K562 (cell line): Measurements from ENCODE around the gene SCN4A. TPM values are rescaled to one million over a fixed set of nuclear protein-coding genes. Genes with fewer than 3 reads are reported as not detected.

Experiments
- ATAC-seq: fragments of 200-7000 bp; cut with Tn5 transposase; 3 replicates; pipeline ENCODE4 v1.9.1; 2020; ENCODE audit warnings: moderate library complexity
- BruUV-seq: library from RNA; stranded (reverse); fragments of 400-500 nt; replicated peaks from 2 replicates; lab custom pipeline; 2021; lab: Mats Ljungman, UMichigan
- CTCF ChIA-PET: fragments of 300-600 bp; formaldehyde crosslinking; extraction: SDS; loops from one replicate; lab custom pipeline; 2021; ENCODE audit warnings: low intra/inter-chr PET ratio; lab: Yijun Ruan, JAX
- POLR2A ChIA-PET: fragments of 300-600, 350-650 bp; sonication (Branson Sonifier 250); formaldehyde crosslinking; extraction: SDS; loops from one replicate; lab custom pipeline; 2021; ENCODE audit warnings: antibody characterized with exemption, inconsistent platforms; lab: Yijun Ruan, JAX
- DNase-seq, 4 experiments: peaks; one replicate each; pipeline versions ENCODE4 v3.0.0 to v3.0.0-alpha.2; 2011 to 2018; ENCODE audit warnings: low spot score in 3 of 4, mixed read lengths in 3 of 4; ENCODE audit errors: extremely low read depth in 1 of 4
- FAIRE-seq: peaks from 2 replicates; lab custom pipeline; 2011; peaks lifted over from hg19 to GRCh38; lab: Jason Lieb, UNC
- H2AFZ ChIP-seq: 2 replicates; pipeline ENCODE4 v1.6.0; 2011; ENCODE audit warnings: low read depth, low read length, control low read depth, inconsistent platforms
- H3K27ac ChIP-seq: fragments of 200-600 bp; 3 replicates; pipeline ENCODE4 v1.8.0; 2011; ENCODE audit warnings: low read depth, mild to moderate bottlenecking, control low read depth, inconsistent platforms, low read length, moderate library complexity, mixed read lengths; ENCODE audit errors: extremely low read depth
- H3K27me3 ChIP-seq, 2 experiments: fragments of 300-600 bp in 1 of 2; 2 replicates in 1 of 2; 3 replicates in 1 of 2; pipeline versions ENCODE4 v1.6.0 to v1.8.0; 2011; ENCODE audit warnings: inconsistent platforms in 2 of 2, low read length in 2 of 2, mild to moderate bottlenecking in 1 of 2, mixed read lengths in 1 of 2, moderate library complexity in 1 of 2; ENCODE audit not compliant: control insufficient read depth in 2 of 2, insufficient read depth in 2 of 2
- H3K36me3 ChIP-seq: fragments of 300-600 bp; 3 replicates; pipeline ENCODE4 v1.8.0; 2011; ENCODE audit warnings: mild to moderate bottlenecking, low read length, inconsistent platforms; ENCODE audit not compliant: control insufficient read depth, insufficient read depth
- H3K4me1 ChIP-seq, 2 experiments: fragments of 200-600 bp in 1 of 2; replicated peaks in 1 of 2; 2 replicates in 1 of 2; 3 replicates in 1 of 2; pipeline versions ENCODE4 v1.5.1 to v1.8.0; 2011; ENCODE audit warnings: inconsistent platforms in 2 of 2, low read length in 2 of 2, mild to moderate bottlenecking in 1 of 2, mixed read lengths in 1 of 2, moderate library complexity in 1 of 2; ENCODE audit not compliant: control insufficient read depth in 2 of 2, insufficient read depth in 2 of 2
- H3K4me2 ChIP-seq: 2 replicates; pipeline ENCODE4 v1.6.1; 2011; ENCODE audit warnings: low read length, control low read depth, inconsistent platforms, mixed read lengths; ENCODE audit not compliant: insufficient read depth
- H3K4me3 ChIP-seq: fragments of 200-600 bp; sonication (generic), shearing (Covaris generic); 2 replicates; pipeline ENCODE4 v1.5.1; 2016; ENCODE audit warnings: control low read depth, inconsistent platforms
- H3K79me2 ChIP-seq: fragments of 200-600 bp; 3 replicates; pipeline ENCODE4 v1.8.0; 2011; ENCODE audit warnings: low read length, inconsistent platforms; ENCODE audit not compliant: control insufficient read depth, insufficient read depth
- H3K9ac ChIP-seq, 2 experiments: 2 replicates each; pipeline versions ENCODE4 v1.6.0 to v1.6.1; 2011; ENCODE audit warnings: low read depth in 2 of 2, low read length in 2 of 2, control low read depth in 1 of 2, inconsistent platforms in 1 of 2, mild to moderate bottlenecking in 1 of 2, mixed read lengths in 1 of 2; ENCODE audit not compliant: insufficient read depth in 1 of 2
- H3K9me1 ChIP-seq: one replicate; pipeline ENCODE4 v1.6.0; 2011; ENCODE audit warnings: inconsistent platforms, mild to moderate bottlenecking, low read length, moderate library complexity; ENCODE audit not compliant: control insufficient read depth, insufficient read depth
- H3K9me3 ChIP-seq: replicated peaks from 2 replicates; pipeline ENCODE4 v1.5.1; 2011; ENCODE audit warnings: low read depth, low read length, inconsistent platforms; ENCODE audit not compliant: control insufficient read depth, insufficient read depth
- H4K20me1 ChIP-seq: replicated peaks from 2 replicates; pipeline ENCODE4 v1.6.1; 2011; ENCODE audit warnings: low read length, inconsistent platforms, mixed read lengths; ENCODE audit not compliant: control insufficient read depth, insufficient read depth
- CREB5 ChIP-seq: fragments of 250-450 bp; sonication (Bioruptor Pico); IDR thresholded peaks from 2 replicates; pipeline ENCODE4 v1.5.0; 2020; ENCODE audit warnings: mild to moderate bottlenecking
- FOXJ3 ChIP-seq: sonication (generic); formaldehyde crosslinking; IDR thresholded peaks from 2 replicates; pipeline ENCODE4 v1.4.0; 2020; ENCODE audit warnings: mild to moderate bottlenecking, missing genetic modification reagents
- KDM2B ChIP-seq: fragments of 250-450 bp; sonication (Bioruptor Pico); IDR thresholded peaks from 2 replicates; pipeline ENCODE4 v1.8.0; 2021; ENCODE audit warnings: mild to moderate bottlenecking, moderate library complexity
- L3MBTL2 ChIP-seq: fragments of 450-650 bp; IDR thresholded peaks from 2 replicates; pipeline ENCODE4 v1.6.1; 2016; ENCODE audit warnings: mild to moderate bottlenecking, moderate library complexity
- MAFF ChIP-seq: IDR thresholded peaks from 2 replicates; pipeline ENCODE4 v1.6.1; 2012; ENCODE audit warnings: low read length, improper control_type of control experiment
- REST ChIP-seq, 2 experiments: fragments of 450-650 bp; formaldehyde crosslinking in 1 of 2; IDR thresholded peaks; 2 replicates each; pipeline versions ENCODE4 v1.4.0 to v1.6.1; 2014 to 2020; ENCODE audit warnings: mild to moderate bottlenecking in 2 of 2, borderline replicate concordance in 1 of 2, low read depth in 1 of 2
- TAF15 ChIP-seq: fragments of 200-400 bp; formaldehyde crosslinking; IDR thresholded peaks from 2 replicates; pipeline ENCODE4 v1.6.1; 2017; ENCODE audit warnings: mild to moderate bottlenecking, low read depth, low read length, moderate library complexity
- UBTF ChIP-seq, 2 experiments: IDR thresholded peaks; 2 replicates each; pipeline ENCODE4 v1.6.1; 2012; ENCODE audit warnings: improper control_type of control experiment in 2 of 2, low read depth in 2 of 2, low read length in 2 of 2, borderline replicate concordance in 1 of 2
- ZNF143 ChIP-seq: sonication (generic); formaldehyde crosslinking; IDR thresholded peaks from 2 replicates; pipeline ENCODE4 v1.9.0; 2022; ENCODE audit warnings: mild to moderate bottlenecking, missing genetic modification reagents
- WGBS: fragments of 100-300 bp; shearing (Covaris generic); methylation state at CpG from one replicate; pipeline ENCODE4 v1.1.6; 2016; ENCODE audit warnings: low coverage, mixed read lengths; ENCODE audit not compliant: insufficient coverage; ENCODE audit errors: missing lambda C conversion rate; 5-methylcytosine and 5-hydroxymethylcytosine counted together
- in situ Hi-C: fragments of 300-500 bp; cut with MboI; formaldehyde crosslinking; loops from 4 replicates; pipeline ENCODE4 v1.15.0; 2018; ENCODE audit warnings: inconsistent platforms, mixed read lengths
- intact Hi-C: fragments of 100-400 bp; cut with micrococcal nuclease; formaldehyde crosslinking; loops from 2 replicates; pipeline ENCODE4 v1.14.2; 2022
- polyA plus RNA-seq, 8 experiments: library from polyadenylated mRNA; depleted of rRNA in 4 of 8; stranded (reverse) in 5 of 8; unstranded in 3 of 8; fragments of >200 nt; fragmentation: Nextera tagmentation in 2 of 8; fragmentation: Illumina TruSeq in 1 of 8; extraction: Ambion mirVana in 2 of 8; extraction: Trizol in 1 of 8; gene quantifications; 2 replicates each; pipeline versions ENCODE4 v1.2.1 to v1.2.3, GENCODE V29; 2011 to 2014; ENCODE audit warnings: inconsistent platforms in 1 of 8, missing spikeins in 1 of 8
- total RNA-seq, 7 experiments: library from RNA; depleted of rRNA in 6 of 7; stranded (reverse); fragments of >200 nt in 6 of 7; fragmentation: Illumina TruSeq in 2 of 7; extraction: Trizol in 2 of 7; gene quantifications; 2 replicates each; pipeline versions ENCODE4 v1.2.1 to v1.2.3, GENCODE V29; 2011 to 2021; ENCODE audit warnings: low replicate concordance in 1 of 7

Gene SCN4A
- total and polyA plus RNA-seq, 9 of the 15 experiments (the other 6 are each of a cell fraction or from before 2014, with no cell fraction given): 0.29 to 2.6 (median 1.4) TPM

GRCh38 chr17:63976702-63977101 lies 4.0 kb upstream of the SCN4A start:
- no peak overlapping the region for H3K4me3 ChIP-seq
- WGBS: 10% methylated on average over 3 of the region's 3 CpGs
- H3K79me2 ChIP-seq: no peaks in the 10 kb centered on the region
- peak overlapping the region; percentile 78; the same call in 1 of the 2 replicates for H2AFZ ChIP-seq
- FAIRE-seq: peak; percentile 64
- H3K9me3 ChIP-seq: no peaks in the 10 kb centered on the region
- peak; percentile 75 for ATAC-seq
- H3K4me1 ChIP-seq: peaks cover 4 to 22% of the 10 kb centered on the region in 2 experiments; a peak in 4 of 5 replicates
- BruUV-seq: no TSS peak
- H3K4me2 ChIP-seq: peak overlapping the region; percentile 14; the same call in 1 of the 2 replicates
- H4K20me1 ChIP-seq: no peaks in the 10 kb centered on the region
- peak overlapping the region; percentile 31; the same call in 1 of the 3 replicates for H3K27ac ChIP-seq
- ChIA-PET POLR2A (interaction anchor here (0.6 to 1.6 kb wide), 5 partner anchors 8 to 26 kb away, joined by 3 to 7 read pairs (median 4); no protein-coding TSS in a partner anchor), CTCF (no interaction called here)
- H3K27me3 ChIP-seq: peaks cover 0 to 28% of the 10 kb centered on the region in 2 experiments; a peak in 3 of 5 replicates
- peak overlapping the region in 1 of 2 experiments; percentile 78; a peak in 1 of 4 replicates for H3K9ac ChIP-seq
- H3K36me3 ChIP-seq: no peaks in the 10 kb centered on the region
- in situ Hi-C loops: no loop called here
- DNase-seq: peak in 1 of 4 experiments; percentile 31
- intact Hi-C loops: no loop called here
- no peaks in the 10 kb centered on the region for H3K9me1 ChIP-seq
- TF ChIP-seq KDM2B (no peak), UBTF (IDR thresholded peaks at IDR 0.05; ENCODE audit: borderline replicate concordance in 1 of 2, low read depth in 2 of 2, low read length in 2 of 2) (no peak), FOXJ3 (CRISPR knock-in tag) (no peak), L3MBTL2 (peak; percentile 37; the same call in 1 of the 2 replicates), ZNF143 (CRISPR knock-in tag) (no peak), MAFF (peak; percentile 36; the same call in 1 of the 2 replicates), CREB5 (no peak), REST (IDR thresholded peaks at IDR 0.05; ENCODE audit: borderline replicate concordance) (no peak), REST (CRISPR knock-in tag; IDR thresholded peaks at IDR 0.05; ENCODE audit: low read depth) (no peak), TAF15 (no peak)
